Subcutaneous abdominal adipose tissue (tissue), 5 donors: ENCODE data around the gene LMF2.
"Not testable (repeated sequence)": the region's sequence is repeated elsewhere in the genome, so short reads cannot be mapped to it uniquely, and the experiment has no call there.

Experiments used
- H3K27ac ChIP-seq: one replicate; pipeline ENCODE4 v1.7.0; 2013; ENCODE audit warnings: low read depth, mild to moderate bottlenecking, inconsistent platforms, low read length, moderate library complexity
- H3K27me3 ChIP-seq, 5 donors: one replicate each; pipeline ENCODE4 v1.7.0; 2013; ENCODE audit warnings: low read length in 5 of 5, inconsistent platforms in 1 of 5; ENCODE audit not compliant: control insufficient read depth in 5 of 5, insufficient read depth in 4 of 5
- H3K36me3 ChIP-seq, 5 donors: one replicate each; pipeline ENCODE4 v1.7.0; 2013; ENCODE audit warnings: low read length in 5 of 5; ENCODE audit not compliant: control insufficient read depth in 5 of 5, insufficient read depth in 5 of 5
- H3K4me1 ChIP-seq, 5 donors: one replicate each; pipeline ENCODE4 v1.7.0; 2013; ENCODE audit warnings: low read length in 5 of 5, mild to moderate bottlenecking in 3 of 5, moderate library complexity in 1 of 5; ENCODE audit not compliant: control insufficient read depth in 5 of 5, insufficient read depth in 5 of 5
- H3K4me3 ChIP-seq, 5 donors: one replicate each; pipeline ENCODE4 v1.7.0; 2013; ENCODE audit warnings: low read length in 5 of 5, low read depth in 1 of 5
- H3K9ac ChIP-seq, 5 donors: one replicate each; pipeline ENCODE4 v1.7.0; 2013; ENCODE audit warnings: low read length in 5 of 5, mild to moderate bottlenecking in 4 of 5, moderate library complexity in 3 of 5
- H3K9me3 ChIP-seq, 5 donors: one replicate each; pipeline ENCODE4 v1.7.0; 2013; ENCODE audit warnings: low read length in 5 of 5; ENCODE audit not compliant: control insufficient read depth in 5 of 5
- donor health status: healthy.
- donor health status: healthy.
- donor health status: healthy.
- donor health status: healthy.
- donor health status: healthy.

The LMF2 gene

GRCh38 chr22:50535113-50535512 lies 27.6 kb upstream of the LMF2 start:
- Histone ChIP-seq H3K4me3 (no peak overlapping the region), H3K27ac (no peak overlapping the region), H3K36me3 (no peaks in the 10 kb centered on the region), H3K9ac (no peak overlapping the region), H3K9me3 (no peaks in the 10 kb centered on the region), H3K27me3 (peaks cover 0 to 2% (median 0%) of the 10 kb centered on the region in 5 donors), H3K4me1 (peaks cover 12 to 56% (median 26%) of the 10 kb centered on the region in 5 donors)

- not testable (repeated sequence) for H3K9me3 ChIP-seq, H3K27ac ChIP-seq, H3K4me3 ChIP-seq, H3K36me3 ChIP-seq, H3K27me3 ChIP-seq
- Histone ChIP-seq H3K9ac (peak overlapping the region in 1 of 5 donors; percentile 11), H3K4me1 (peaks cover 7 to 56% (median 25%) of the 10 kb centered on the region in 5 donors)
Measured at GRCh38 chr22:50533856-50534711, 26.6 kb upstream of the LMF2 start.

GRCh38 chr22:50532824-50533796 lies 25.6 kb upstream of the LMF2 start:
- Histone ChIP-seq H3K4me3 (peak overlapping the region in 2 of 5 donors; percentile 73 to 85), H3K9me3 (no peaks in the 10 kb centered on the region), H3K4me1 (peaks cover 3 to 59% (median 32%) of the 10 kb centered on the region in 5 donors), H3K27me3 (no peaks in the 10 kb centered on the region), H3K36me3 (no peaks in the 10 kb centered on the region), H3K9ac (peak overlapping the region in 2 of 5 donors; percentile 39 to 48), H3K27ac (peak overlapping the region; percentile 95)

- Histone ChIP-seq H3K27me3 (no peaks in the 10 kb centered on the region), H3K27ac (peak overlapping the region; percentile 95), H3K4me3 (peak overlapping the region in 4 of 5 donors; percentile 71 to 85 (median 74)), H3K4me1 (peaks cover 4 to 64% (median 37%) of the 10 kb centered on the region in 5 donors), H3K9me3 (no peaks in the 10 kb centered on the region), H3K36me3 (no peaks in the 10 kb centered on the region), H3K9ac (peak overlapping the region in 4 of 5 donors; percentile 81 to 96 (median 92))
Measured at GRCh38 chr22:50531962-50532674, 24.6 kb upstream of the LMF2 start.

- Histone ChIP-seq H3K27me3 (no peaks in the 10 kb centered on the region), H3K9ac (peak overlapping the region in 4 of 5 donors; percentile 81 to 96 (median 92)), H3K36me3 (no peaks in the 10 kb centered on the region), H3K4me3 (peak overlapping the region in 4 of 5 donors; percentile 71 to 85 (median 74)), H3K9me3 (no peaks in the 10 kb centered on the region), H3K4me1 (peaks cover 7 to 69% (median 43%) of the 10 kb centered on the region in 5 donors), H3K27ac (peak overlapping the region; percentile 95)
Measured at GRCh38 chr22:50531546-50531961, 24.1 kb upstream of the LMF2 start.

- H3K27me3 ChIP-seq = no peaks in the 10 kb centered on the region
- H3K4me1 ChIP-seq = peaks cover 7 to 75% (median 44%) of the 10 kb centered on the region in 5 donors
- peak overlapping the region; percentile 44 to 96 (median 92) for H3K9ac ChIP-seq
Measured at GRCh38 chr22:50530877-50531545, 23.5 kb upstream of the LMF2 start.

GRCh38 chr22:50530580-50530876 lies 23.0 kb upstream of the LMF2 start:
- Histone ChIP-seq H3K9ac (peak overlapping the region in 4 of 5 donors; percentile 81 to 96 (median 92)), H3K9me3 (no peaks in the 10 kb centered on the region), H3K27ac (peak overlapping the region; percentile 95), H3K4me3 (peak overlapping the region in 4 of 5 donors; percentile 71 to 85 (median 74)), H3K4me1 (peaks cover 7 to 76% (median 44%) of the 10 kb centered on the region in 5 donors), H3K36me3 (no peaks in the 10 kb centered on the region), H3K27me3 (no peaks in the 10 kb centered on the region)

More at GRCh38 chr22:50530877-50531545, 23.5 kb upstream of the LMF2 start:
- Histone ChIP-seq H3K4me3 (peak overlapping the region; percentile 35 to 85 (median 73)), H3K27ac (peak overlapping the region; percentile 95), H3K36me3 (no peaks in the 10 kb centered on the region), H3K9me3 (no peaks in the 10 kb centered on the region)

GRCh38 chr22:50529897-50530579 lies 22.5 kb upstream of the LMF2 start, which contains the start of gene TYMP:
Gene TYMP (minus strand): TSS chr22:50530012. CDS start chr22:50529709, 303 bp downstream.
- Histone ChIP-seq H3K4me1 (peaks cover 7 to 80% (median 46%) of the 10 kb centered on the region in 5 donors), H3K9ac (peak within 1 kb of the TSS; percentile 38 to 96 (median 92)), H3K27me3 (no peaks in the 10 kb centered on the region)

More at GRCh38 chr22:50529897-50530579, 22.5 kb upstream of the LMF2 start, which contains the start of gene TYMP:
- Histone ChIP-seq H3K36me3 (no peaks in the 10 kb centered on the region), H3K9me3 (no peaks in the 10 kb centered on the region), H3K27ac (peak within 1 kb of the TSS; percentile 95), H3K4me3 (peak within 1 kb of the TSS in 4 of 5 donors; percentile 71 to 85 (median 74))
